RCC 7860 (cell line): ENCODE results near the gene TMEM11.
"Not testable (repeated sequence)": the region's sequence is repeated elsewhere in the genome, so short reads cannot be mapped to it uniquely, and the experiment has no call there.

Experiments used
- DNase-seq: peaks from one replicate; pipeline ENCODE4 v3.0.0-alpha.2; 2015; ENCODE audit warnings: low spot score
- FAIRE-seq: peaks from 2 replicates; lab custom pipeline; 2012; peaks lifted over from hg19 to GRCh38; lab: Jason Lieb, UNC

The TMEM11 gene

DNA sequence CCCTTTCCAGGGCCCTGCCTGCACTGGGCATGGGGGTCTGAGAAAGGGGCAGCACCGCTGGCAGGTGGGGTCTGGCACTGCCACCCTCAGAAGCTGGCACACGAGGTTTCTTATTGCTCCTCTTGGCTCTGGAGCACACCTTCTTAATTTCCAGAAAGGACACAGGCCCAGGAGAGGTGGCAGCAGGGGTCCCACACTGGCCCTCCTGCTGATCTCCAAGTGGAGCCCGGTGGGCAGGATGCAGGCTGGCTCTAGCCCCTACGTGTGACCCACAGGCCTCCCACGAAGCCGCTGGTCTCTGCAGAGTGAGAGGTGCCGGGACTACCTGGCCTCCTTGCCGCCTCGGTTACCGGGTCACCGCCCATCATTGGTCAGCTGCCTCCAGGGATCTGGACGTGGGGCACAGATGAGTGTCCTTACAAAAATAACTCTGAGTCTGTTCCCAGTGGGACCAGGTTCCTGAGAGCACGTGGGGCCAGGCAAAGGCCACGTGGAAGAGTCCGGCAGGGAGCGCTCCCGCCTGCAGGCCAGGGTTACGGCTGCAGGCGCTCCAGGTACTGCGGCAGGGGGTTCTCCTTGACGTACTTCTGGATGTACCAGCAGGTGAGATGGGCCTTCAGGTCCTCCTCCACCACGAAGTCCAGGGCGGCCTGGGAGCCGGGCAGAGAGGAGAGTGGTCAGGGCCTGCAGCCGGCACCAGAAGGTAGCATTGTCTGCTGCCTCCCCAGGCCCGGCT lies 29.0 kb upstream of the TMEM11 start:
- FAIRE-seq: no peak
- no peak for DNase-seq

DNA sequence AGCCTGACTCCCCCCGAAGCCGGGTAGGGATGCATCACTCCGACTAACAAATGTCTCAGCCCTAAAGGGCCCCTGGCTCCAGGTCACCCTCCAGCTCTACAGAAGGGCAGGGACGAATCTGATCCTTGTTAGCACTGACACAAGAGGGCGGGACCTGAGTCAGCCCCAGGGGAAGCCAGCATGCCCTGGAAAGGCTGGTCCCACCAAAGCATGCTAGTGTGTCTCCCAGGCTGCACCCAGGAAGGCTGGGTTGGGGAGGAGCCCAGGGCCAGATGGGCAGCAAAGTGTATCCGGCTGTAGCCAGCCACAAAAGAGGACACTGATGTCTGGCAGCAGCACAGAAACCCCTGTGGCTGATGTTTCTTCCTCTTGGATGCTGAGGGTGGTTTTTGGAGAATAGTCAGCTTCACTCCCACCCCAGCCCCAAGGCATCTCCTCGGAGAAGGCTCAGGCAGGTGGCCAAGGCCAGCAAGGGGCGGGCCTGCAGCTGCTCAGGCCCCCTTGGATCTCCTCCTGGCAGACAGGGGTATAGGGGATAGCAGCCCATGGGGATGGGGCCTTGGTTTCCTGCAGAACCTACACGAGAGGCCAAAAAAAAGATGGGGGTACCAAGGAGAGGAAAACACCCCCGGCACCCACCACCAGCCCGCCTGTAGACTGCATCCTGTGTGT lies 28.2 kb upstream of the TMEM11 start:
- no peak for DNase-seq
- FAIRE-seq: no peak

DNA sequence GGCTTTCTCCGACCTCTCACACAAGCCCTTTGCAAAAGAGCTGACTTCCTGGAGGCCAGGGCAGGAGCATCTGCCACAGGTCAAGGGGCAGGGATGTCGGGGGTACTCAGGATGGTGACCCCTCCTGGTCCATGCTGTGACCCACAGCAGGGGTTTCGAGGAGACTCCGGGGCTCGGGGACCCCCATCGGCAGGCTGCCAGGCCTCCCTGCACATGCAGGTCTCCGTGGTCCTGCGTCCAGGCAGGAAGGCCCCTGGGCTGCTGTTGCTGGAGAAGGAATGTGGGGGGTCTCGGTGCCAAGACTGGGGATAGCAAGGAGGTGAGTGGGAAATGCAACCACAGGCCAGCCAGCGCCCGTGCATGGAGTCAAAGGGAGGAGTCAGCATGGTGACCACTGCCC lies 27.6 kb upstream of the TMEM11 start:
- no peak for FAIRE-seq
- no peak for DNase-seq

DNA sequence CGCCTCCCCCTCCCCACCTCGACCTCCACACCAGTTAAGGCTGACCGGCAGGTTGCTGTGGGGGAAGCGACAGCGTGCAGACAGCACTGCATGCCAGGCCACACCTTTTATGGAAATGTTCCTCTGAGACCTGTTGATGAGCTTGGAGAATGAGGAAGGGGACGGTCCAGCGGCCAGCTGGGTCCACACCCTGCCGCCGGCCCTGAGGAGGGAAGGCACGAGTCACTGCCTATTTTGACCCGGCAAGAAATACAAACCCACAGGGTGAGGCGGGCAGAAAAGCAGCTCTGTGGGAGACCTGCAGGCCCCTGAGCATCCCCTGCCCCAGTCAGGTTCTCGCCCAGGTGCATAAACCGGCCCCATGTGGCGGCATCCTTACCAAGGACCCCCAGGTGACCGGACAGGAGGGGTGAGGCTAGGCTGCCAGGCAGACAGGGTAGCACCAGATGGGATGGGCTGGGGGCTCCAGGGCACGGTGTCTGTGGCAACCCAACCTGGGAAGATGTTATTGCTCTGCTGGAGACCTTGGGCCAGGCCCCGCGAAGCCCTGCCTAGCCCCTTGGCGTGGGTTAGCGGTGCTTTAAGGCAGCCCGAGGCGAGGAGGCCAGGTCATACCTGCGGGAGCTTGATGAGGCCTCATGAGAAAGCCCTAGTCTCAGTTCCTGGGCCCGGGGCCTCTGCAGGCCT lies 26.6 kb upstream of the TMEM11 start:
- no peak for DNase-seq
- no peak for FAIRE-seq

DNA sequence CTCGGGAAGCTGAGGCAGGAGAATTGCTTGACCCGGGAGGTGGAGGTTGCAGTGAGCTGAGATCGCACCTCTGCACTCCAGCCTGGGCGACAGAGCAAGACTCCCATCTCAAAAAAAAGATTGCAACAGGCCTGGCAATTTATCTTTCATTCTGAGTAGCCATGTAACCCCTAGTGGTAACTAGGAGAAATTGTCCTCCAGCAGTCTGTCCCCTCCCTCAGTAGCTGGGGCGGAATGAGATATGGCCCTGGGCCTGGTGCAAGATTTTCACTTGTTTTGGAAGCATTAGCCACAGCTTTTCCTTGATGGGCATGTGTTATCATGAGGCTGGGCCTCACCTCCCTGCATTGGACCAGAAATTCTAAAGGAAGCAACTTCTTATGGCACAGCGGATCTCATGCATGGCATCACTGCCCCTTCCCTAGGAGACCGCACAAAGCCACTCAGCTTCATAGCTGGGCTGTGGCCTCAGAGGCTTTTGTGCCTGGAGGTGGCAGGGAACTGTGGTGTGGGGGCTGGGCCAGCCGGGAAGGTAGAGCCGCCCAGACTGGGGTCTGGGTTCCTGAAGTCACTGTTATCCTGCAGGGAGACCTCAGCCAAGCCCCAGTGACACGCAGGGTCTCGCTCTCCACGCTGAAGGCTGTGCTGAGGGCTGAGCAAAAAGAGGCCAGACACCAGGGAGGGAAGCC lies 25.9 kb upstream of the TMEM11 start:
- DNase-seq: peak; percentile 13
- FAIRE-seq: no peak

DNA sequence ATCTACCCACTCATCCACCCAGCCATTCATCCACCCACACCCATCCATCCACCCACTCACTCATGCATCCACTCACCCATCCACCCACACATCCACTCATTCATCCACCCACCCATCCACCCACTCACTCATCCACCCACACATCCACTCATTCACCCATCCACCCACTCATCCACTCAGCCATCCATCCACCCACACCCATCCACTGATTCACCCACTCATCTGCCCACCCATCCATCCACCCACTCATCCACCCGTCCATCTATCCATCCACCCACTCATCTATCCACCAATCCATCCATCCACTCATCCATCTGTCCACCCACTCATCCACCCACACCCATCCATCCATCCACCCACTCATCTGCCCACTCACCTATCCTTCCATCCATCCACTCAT lies 22.0 kb upstream of the TMEM11 start:
- DNase-seq (no peak), FAIRE-seq (no peak)

DNA sequence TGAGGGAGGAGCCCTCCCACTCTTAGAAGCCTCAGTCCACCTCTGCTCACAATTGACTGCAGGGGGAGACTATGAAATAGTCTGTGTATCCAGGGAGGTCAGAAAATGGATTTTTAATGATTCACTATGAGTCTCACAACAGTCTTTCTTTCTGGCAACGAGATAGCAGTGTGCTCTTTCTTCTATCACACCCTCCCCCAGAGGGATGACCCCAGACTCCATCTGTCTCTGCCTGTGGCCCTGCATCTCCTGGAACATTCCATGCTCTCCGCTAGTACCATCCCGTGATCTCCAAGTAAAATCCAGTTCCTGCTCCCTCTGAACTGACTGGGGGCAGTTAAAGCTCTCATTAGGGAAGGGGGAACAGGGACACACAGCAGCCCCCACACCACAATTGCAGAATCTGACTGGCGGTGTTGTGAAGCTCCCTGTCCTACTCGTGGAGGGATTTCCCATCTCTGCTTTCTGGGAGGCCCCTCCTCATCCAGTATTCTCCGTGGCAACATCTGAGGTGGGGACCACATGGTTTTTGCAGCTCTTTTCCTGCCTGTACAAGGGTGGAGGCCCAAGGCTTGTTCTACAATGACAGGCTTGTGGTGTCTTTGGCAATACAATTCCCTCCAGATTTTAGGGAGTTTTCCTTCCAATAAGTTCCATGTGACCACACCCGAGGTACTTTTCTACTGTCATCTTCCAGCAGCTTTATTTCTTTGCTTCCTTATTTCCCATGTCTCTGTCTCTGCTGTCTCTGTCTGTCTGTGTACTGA lies 19.8 kb upstream of the TMEM11 start:
- no peak for DNase-seq
- no peak for FAIRE-seq

DNA sequence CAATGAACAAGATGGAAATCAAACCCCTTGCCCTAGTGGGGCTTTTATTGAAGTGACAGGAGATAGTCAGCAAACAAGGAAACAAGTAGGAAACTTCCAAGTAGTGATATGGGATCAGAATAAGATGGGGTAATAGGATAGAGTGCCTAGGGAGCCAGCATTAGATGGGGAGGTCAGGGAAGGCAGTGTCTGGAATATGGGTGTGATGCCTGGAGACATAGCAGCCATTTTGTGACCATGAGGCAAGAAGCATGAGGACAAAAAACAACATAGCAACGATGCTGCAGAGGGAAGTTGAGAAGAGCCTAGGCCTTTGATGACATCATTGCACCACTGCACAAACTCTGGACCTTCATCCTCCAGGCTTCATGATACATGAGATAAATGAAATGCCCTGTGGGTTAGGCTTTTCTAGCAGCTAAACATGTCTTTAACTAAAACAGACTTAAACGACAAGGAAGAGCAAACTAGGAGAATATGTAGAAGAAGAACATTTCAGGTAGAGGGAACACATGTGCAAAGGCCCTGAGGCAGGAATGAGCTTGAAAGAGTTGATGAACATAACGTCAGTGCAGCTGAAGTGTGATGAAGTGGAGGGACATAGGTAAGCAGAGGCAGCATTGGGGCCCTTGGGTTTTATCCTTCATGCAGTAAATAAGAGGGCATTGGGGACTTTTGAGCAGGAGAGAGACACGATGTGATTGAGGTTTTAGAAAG lies 18.2 kb upstream of the TMEM11 start:
- FAIRE-seq: no peak
- no peak for DNase-seq

DNA sequence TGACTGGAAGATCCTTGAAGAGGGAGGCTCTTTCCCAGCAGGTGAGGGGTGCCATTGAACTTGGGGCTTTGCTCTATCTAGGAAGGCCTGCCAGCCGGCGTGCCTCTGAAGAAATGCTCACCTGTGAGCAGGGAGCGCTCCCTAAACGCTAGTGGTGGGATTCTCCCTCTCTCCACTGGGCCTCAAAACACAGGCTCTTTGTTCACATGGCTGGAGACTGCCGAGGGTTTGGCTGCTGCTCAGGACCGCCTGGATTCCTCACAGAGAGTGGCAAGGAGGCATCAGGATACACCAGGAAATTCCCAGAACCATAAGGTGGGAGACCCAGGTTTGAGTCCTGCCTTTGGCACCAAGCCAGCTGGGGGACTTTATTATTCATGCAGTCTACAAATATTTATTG lies 17.6 kb upstream of the TMEM11 start:
- DNase-seq: no peak
- no peak for FAIRE-seq

DNA sequence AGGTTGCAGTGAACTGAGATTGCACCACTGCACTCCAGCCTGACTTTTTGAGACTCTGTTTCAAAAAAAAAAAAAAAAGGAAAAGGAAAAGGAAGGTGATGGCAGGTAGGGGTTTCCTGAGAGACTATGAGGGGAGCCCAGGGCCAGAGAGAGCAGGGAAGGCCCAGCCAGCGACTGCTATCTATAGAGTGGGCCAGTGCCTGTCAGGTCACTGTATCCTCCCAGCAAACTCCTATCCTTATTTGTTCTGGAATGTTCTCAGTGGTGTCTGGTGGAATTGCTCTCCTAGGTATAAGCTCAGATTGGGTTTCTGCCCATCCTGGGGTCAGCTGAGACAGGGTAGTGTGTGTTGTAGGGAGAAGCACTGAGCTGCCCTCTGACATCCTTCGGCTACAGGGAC lies 14.9 kb upstream of the TMEM11 start:
- FAIRE-seq (no peak), DNase-seq (no peak)

DNA sequence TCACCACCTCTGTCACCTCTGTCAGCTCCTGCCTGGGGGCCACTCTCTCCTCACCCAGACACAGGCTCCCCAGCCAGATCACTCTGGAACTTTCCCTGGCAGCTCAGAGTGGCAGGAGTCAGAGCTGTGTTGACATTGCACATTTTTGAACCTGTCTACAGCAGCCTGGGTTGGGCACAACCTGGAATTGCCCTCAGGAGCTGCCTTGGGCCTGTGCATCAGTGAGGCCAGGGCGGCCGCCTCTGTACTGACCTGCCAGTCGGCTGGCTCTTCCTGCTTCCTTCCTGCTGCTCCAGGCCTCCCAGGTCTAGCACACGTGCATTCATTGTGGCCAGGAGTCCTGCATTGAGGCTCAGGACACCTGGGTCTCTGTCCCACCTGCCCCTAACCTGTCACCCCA lies 14.2 kb upstream of the TMEM11 start:
- no peak for FAIRE-seq

DNA sequence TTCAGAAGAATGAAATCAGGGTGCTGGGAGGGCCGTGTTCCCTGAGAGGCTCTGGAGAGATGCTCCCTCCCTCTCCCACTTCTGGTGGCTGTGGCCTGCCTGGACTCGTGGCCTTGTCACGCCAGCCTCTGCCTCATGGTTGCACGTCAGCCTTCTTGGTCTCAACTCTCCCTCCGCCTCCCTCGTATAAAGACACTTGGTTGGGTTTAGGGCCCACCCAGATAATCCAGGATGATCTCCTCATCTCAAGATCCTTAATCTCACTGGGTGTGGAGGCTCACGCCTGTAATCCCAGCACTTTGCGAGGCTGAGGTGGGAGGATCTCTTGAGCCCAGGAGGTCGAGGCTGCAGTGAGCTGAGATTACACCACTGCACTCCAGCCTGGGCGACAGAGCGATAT lies 13.3 kb upstream of the TMEM11 start:
- not testable (repeated sequence) for DNase-seq, FAIRE-seq

More for the DNA sequence above, 14.2 kb upstream of the TMEM11 start:
- no peak for DNase-seq

DNA sequence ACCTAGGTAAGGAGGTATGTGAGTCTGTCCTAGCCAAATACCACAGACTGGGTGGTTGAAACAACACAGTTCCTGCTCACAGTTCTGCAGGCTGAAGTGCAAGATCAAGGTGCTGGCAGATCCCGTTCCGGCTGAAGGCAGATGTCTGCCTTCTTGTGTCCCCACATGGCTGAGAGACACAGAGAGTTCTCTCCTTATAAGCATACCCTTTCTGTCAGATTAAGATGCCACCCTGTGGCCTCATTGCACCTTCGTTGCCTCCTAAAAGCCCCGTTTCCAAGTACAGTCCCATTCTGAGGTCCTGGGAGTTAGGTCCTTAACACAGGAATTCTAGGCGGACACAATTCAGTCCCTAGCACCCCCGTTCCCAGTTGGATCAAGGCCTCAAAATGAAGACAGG lies 9.1 kb upstream of the TMEM11 start:
- DNase-seq (no peak), FAIRE-seq (no peak)

DNA sequence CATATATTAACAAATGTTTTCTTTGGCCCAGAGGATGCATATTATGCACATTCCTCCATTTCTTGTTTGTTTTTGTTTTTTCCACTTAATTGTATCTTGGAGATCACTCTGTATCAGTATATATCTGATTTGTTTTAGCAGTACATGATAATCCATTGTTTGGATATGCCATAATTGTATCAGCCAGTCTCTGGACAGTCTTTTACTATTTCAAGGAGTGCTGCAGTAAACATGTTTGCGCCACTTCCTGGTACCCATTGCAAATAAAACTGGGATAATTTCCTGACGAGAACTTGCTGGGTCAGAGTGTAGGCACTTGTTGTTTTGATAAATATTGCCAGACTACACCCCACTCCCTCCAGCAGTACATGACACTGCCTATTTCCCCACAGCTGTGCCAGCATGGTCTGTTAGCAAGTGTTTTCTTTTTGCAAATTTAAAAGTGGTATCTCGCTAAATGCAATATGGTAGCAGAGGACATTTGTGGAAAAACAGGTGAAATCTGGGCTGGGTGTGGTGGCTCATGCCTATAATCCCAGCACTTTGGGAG lies 4.9 kb upstream of the TMEM11 start:
- FAIRE-seq (no peak), DNase-seq (no peak)

DNA sequence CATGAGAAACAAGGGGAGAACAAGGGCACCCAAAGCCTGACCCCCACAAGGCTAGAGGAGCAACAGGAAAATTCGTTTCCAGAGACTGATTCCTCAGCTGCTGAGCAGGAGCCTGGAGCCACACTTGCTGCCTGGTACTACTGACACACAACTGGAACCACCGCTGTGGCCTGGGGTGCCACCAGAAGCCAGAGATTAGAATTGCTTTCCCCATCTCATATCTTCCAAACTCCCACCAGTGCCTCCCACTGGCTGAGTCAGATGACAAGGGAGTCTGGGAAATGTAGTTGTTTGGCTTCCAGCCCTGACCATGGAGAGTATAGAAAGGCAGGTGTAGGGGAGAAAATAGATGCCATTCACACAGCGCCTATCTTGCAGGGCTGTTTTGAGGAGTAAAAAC lies 4.1 kb upstream of the TMEM11 start:
- FAIRE-seq (no peak), DNase-seq (no peak)

DNA sequence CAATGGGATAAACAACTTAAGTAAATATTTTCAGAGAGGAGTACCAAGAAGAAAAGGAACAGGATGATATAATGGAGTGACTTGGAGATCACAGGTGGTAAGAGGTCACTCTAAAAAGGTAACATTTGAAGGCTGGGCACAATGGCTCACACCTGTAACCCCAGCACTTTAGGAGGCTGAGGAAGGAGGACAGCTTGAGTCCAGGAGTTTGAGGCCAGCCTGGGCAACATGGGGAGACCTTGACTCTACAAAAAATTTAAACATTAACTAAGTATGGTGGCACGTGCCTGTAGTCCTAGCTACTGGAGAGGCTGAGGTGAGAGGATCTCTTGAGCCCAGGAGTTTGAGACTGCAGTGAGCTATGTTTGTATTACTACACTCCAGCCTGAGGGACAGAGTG lies 3.4 kb upstream of the TMEM11 start:
- no peak for DNase-seq
- FAIRE-seq: no peak

DNA sequence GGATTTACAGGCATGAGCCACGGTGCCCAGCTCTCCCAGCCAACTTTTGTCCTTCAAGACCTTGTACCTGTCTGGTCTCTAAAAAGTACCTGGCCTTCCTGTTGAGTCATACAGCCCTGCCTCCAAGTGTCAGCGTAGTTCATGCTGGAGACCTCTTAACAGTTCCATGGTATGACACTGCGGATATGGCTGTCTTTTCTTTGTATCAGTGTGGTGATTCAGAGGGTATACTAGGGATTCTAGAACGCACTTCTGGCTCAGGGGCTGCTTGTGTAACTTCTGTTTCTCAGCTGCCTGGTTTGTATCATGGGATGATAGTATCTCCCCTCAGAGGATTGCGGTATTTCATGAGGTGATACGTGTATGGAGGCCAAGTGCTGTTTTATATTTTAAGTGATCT lies 2.0 kb upstream of the TMEM11 start:
- FAIRE-seq: no peak
- DNase-seq: no peak

DNA sequence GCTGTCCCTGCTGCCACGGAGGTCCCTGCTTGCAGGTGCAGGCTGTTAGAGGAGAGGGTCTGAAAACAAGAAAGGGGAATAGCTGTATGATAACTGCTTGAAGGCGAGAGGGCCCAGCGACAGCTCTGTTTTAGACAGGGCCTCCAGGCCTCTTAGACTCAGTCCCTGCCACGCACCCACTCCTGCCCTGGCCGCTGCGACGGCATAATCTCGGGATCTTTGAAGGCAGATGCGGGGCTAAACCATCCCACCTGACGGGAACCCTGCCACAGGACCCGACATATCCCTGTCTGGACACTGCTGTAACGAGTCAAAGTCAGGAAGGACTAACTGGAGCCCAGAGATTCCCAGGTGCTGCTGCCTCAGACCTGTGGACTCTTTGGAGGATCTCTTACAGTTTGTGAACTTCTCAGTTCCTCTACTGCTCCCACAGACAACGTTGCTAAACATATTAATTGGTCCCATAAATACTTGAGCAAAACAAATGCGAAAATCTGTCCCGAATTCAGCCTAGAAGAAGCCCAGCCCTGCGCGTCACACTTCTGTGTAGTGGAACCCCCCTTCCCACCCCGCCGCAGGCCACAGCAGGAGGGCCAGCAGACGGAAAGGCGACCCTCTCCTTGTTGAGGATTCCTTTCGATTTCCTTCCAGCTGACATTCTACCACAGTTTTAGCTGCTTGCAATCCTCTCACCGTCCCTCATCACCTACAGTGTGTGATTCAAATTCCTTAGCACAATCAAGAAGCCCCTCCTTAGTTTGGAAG lies 998 bp upstream of the TMEM11 start:
- no peak for FAIRE-seq
- DNase-seq: no peak

DNA sequence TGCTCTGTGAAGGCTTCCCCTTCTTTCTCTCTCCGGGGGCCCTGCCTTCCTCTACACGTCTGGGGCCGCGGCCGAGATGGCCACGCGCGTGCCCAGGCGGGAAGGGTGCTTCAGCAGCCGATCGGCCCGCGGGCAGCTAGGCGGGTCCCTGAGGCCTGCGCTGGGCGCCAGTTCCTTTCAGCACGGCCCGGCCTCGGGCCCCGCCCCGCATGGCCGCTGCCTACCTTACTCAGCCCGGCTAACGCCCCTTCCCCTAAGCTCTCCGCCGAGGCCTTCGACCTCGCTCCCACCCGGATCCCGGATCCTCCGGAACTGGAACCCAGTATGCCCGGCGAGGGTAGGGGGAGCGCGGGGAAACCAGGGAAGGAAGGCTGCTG lies 335 bp downstream of the TMEM11 start:
- FAIRE-seq: no peak
- no peak for DNase-seq
